ENCODE data around the gene DCAF15.

The DCAF15 gene

DNA sequence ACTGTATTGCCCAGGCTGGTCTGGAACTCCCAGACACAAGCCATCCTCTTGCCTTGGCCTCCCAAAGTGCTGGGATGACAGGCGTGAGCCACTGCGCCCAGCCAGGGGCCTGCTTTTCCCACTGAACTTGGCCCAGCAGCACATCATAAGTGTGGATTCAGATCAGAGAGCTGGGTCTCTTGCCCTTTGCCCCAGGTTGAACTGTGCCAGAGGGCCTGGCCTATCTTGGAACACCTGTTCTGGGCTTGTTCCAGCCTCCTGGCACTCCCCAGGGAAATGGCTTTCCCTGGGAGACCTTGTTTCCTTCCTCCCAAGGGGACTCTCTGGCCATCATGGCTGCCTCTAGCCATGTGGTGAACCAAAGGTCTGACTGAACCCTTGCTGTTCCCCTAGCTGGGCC, 42.9 kb upstream of the DCAF15 start:
- TF ChIP-seq, protein P1, sequence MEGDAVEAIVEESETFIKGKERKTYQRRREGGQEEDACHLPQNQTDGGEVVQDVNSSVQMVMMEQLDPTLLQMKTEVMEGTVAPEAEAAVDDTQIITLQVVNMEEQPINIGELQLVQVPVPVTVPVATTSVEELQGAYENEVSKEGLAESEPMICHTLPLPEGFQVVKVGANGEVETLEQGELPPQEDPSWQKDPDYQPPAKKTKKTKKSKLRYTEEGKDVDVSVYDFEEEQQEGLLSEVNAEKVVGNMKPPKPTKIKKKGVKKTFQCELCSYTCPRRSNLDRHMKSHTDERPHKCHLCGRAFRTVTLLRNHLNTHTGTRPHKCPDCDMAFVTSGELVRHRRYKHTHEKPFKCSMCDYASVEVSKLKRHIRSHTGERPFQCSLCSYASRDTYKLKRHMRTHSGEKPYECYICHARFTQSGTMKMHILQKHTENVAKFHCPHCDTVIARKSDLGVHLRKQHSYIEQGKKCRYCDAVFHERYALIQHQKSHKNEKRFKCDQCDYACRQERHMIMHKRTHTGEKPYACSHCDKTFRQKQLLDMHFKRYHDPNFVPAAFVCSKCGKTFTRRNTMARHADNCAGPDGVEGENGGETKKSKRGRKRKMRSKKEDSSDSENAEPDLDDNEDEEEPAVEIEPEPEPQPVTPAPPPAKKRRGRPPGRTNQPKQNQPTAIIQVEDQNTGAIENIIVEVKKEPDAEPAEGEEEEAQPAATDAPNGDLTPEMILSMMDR (IDR thresholded peaks at IDR 0.05; ENCODE audit: borderline replicate concordance, insufficient read depth, low read depth, low read length), result no peak
- no peak overlapping the region for H3K4me3 ChIP-seq (ENCODE audit: low read depth, low read length)

DNA sequence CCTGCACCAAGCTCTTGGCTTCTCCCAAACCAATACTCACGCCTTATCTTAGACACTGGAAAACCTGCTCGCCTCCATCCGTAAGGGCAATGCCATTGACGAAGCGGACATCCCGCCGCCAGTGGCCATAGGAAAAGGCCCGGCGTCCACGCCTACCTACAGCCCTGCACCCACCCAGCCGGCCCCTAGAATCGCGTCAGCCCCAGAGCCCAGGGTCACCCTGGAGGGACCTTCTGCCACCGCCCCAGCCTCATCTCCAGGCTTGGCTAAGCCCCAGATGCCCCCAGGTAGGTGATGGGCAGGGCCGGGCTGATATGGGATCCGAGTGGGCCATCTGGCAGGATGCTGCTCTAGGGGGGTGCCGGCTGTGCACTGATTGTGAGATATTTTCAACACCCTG, 39.0 kb upstream of the DCAF15 start:
- TF ChIP-seq, protein P1 (IDR thresholded peaks at IDR 0.05; ENCODE audit: borderline replicate concordance, insufficient read depth, low read depth, low read length), result no peak
- no peak overlapping the region for H3K4me3 ChIP-seq (ENCODE audit: low read depth, low read length)

DNA sequence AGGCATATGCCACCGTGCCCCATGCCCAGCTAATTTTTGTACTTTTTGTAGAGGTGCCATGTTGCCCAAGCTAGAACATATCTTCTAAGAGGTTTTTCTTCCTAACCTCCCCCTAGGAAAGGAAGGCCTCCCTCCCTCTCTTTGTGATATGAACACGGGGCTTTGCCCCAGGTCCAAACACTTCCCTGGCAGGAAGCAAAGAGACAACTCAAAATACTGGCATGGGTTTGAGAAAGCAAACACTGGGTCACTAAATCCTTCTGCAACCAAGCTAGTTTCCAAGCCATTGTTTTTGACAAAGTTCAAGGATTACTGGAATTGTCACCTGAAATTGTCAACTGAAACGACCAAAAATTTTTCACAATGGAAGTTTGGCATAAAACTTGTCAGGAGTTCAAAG, 37.5 kb upstream of the DCAF15 start:
- TF ChIP-seq, protein P1 (IDR thresholded peaks at IDR 0.05; ENCODE audit: borderline replicate concordance, insufficient read depth, low read depth, low read length), result no peak
- no peak overlapping the region for H3K4me3 ChIP-seq (ENCODE audit: low read depth, low read length)

DNA sequence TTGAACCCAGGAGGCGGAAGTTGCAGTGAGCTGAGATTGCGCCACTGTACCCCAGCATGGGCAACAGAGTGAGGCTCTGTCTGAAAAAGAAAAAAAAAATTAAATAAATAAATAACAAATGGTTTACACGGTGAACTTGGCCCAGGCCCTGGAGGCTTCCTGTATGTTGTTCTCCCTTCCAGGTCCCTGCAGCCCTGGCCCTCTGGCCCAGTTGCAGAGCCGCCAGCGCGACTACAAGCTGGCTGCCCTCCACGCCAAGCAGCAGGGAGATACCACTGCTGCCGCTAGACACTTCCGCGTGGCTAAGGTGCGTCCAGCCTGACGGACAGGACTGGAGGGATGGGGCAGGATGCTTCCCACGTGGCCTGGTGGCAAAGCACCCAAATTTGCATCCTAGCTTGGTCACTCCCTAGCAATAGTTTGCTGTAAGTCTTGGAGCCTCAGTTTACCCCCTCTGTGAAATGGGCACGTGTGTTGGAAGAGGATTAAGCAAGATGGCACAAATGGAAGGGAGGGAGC, 34.4 kb upstream of the DCAF15 start:
- no peak overlapping the region for H3K4me3 ChIP-seq (ENCODE audit: low read depth, low read length)
- TF ChIP-seq, protein P1 (IDR thresholded peaks at IDR 0.05; ENCODE audit: borderline replicate concordance, insufficient read depth, low read depth, low read length), result no peak

DNA sequence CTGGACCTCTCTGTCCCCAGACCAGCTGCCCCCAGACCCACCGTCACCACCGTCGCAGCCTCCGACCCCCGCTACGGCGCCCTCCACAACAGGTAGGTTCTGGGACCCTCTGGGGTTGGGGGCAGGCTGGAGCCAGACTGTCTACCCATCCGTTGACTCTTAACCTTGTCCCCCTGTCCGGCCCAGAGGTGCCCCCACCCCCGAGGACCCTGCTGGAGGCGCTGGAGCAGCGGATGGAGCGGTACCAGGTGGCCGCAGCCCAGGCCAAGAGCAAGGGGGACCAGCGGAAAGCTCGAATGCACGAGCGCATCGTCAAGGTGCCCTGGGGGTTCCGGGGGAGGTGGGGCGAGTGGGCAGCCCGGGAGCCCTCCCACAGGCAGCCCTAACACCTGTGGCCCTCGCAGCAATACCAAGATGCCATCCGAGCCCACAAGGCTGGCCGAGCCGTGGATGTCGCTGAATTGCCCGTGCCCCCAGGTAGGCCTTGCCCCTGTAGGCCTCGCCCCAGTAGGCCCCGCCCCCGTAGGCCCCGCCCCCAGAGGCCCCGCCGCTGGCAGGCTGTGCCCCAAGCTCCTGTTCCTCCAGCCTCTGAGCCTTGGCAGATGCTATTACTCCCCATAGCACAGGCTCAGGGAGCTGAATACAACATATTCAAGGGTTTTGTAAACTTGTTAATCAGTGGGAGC, 33.4 kb upstream of the DCAF15 start:
- H3K4me3 ChIP-seq (ENCODE audit: low read depth, low read length), result no peak overlapping the region
- TF ChIP-seq, protein P1 (IDR thresholded peaks at IDR 0.05; ENCODE audit: borderline replicate concordance, insufficient read depth, low read depth, low read length), result no peak

DNA sequence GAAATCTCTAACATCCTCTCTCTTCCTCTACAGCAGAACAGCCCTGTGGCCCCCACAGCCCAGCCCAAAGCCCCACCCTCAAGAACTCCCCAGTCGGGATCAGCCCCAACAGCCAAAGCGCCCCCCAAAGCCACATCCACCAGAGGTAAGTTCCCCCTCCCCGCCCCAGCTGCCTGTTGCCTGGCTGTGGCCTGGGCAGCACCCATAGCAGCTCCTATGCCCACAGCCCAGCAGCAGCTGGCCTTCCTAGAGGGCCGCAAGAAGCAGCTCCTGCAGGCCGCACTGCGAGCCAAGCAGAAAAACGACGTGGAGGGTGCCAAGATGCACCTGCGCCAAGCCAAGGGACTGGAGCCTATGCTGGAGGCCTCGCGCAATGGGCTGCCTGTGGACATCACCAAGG, 31.8 kb upstream of the DCAF15 start:
- TF ChIP-seq, protein P1 (IDR thresholded peaks at IDR 0.05; ENCODE audit: borderline replicate concordance, insufficient read depth, low read depth, low read length), result no peak
- no peak overlapping the region for H3K4me3 ChIP-seq (ENCODE audit: low read depth, low read length)

Data from GM12875 (cell line).